H9 (cell line): ENCODE measurements around the gene TMPRSS9. TPM values are rescaled to one million over a fixed set of nuclear protein-coding genes. Genes with fewer than 3 reads are reported as not detected.

Experiments used
- DNase-seq: peaks from one replicate; pipeline ENCODE4 v3.0.0-alpha.2; 2017
- H2AFZ ChIP-seq: one replicate; pipeline ENCODE4 v1.6.1; 2013; ENCODE audit warnings: mild to moderate bottlenecking, low read length, control low read depth, moderate library complexity
- H2AK5ac ChIP-seq: 2 replicates; pipeline ENCODE4 v1.6.1; 2013; ENCODE audit warnings: low read length, control low read depth, mixed read lengths; ENCODE audit not compliant: insufficient read length
- H2BK120ac ChIP-seq: one replicate; pipeline ENCODE4 v1.6.1; 2013; ENCODE audit warnings: low read depth, mild to moderate bottlenecking, low read length, control low read depth, inconsistent platforms; ENCODE audit not compliant: poor library complexity, severe bottlenecking
- H2BK12ac ChIP-seq: 2 replicates; pipeline ENCODE4 v1.6.1; 2013; ENCODE audit warnings: low read length, control low read depth, mixed read lengths, low read depth; ENCODE audit not compliant: insufficient read length
- H2BK15ac ChIP-seq: 2 replicates; pipeline ENCODE4 v1.6.1; 2013; ENCODE audit warnings: low read depth, low read length, control low read depth
- H2BK20ac ChIP-seq: one replicate; pipeline ENCODE4 v1.6.1; 2013; ENCODE audit warnings: low read depth, mild to moderate bottlenecking, low read length, control low read depth, inconsistent platforms; ENCODE audit not compliant: poor library complexity, severe bottlenecking
- H2BK5ac ChIP-seq: 2 replicates; pipeline ENCODE4 v1.6.1; 2013; ENCODE audit warnings: low read length, control low read depth, mixed read lengths; ENCODE audit not compliant: insufficient read length
- H3K14ac ChIP-seq: 2 replicates; pipeline ENCODE4 v1.6.1; 2013; ENCODE audit warnings: low read length, control low read depth; ENCODE audit not compliant: insufficient read depth
- H3K18ac ChIP-seq: 2 replicates; pipeline ENCODE4 v1.6.1; 2013; ENCODE audit warnings: low read depth, mild to moderate bottlenecking, mixed read lengths, low read length, control low read depth; ENCODE audit not compliant: insufficient read length
- H3K23ac ChIP-seq: 2 replicates; pipeline ENCODE4 v1.6.1; 2013; ENCODE audit warnings: low read length, control low read depth, mixed read lengths, low read depth; ENCODE audit not compliant: insufficient read length
- H3K23me2 ChIP-seq: 2 replicates; pipeline ENCODE4 v1.6.1; 2013; ENCODE audit warnings: low read depth, mild to moderate bottlenecking, mixed read lengths, low read length, control low read depth; ENCODE audit not compliant: insufficient read length, poor library complexity, severe bottlenecking
- H3K27ac ChIP-seq: 2 replicates; pipeline ENCODE4 v1.5.1; 2013; ENCODE audit warnings: low read length, control low read depth, mixed read lengths, low read depth; ENCODE audit not compliant: insufficient read length
- H3K27me3 ChIP-seq: 2 replicates; pipeline ENCODE4 v1.6.1; 2013; ENCODE audit warnings: low read length, control low read depth, inconsistent platforms; ENCODE audit not compliant: insufficient read depth
- H3K4ac ChIP-seq: 2 replicates; pipeline ENCODE4 v1.6.1; 2013; ENCODE audit warnings: low read depth, mild to moderate bottlenecking, control low read depth, inconsistent platforms, low read length, moderate library complexity
- H3K4me1 ChIP-seq: 2 replicates; pipeline ENCODE4 v1.6.1; 2013; ENCODE audit warnings: low read length, control low read depth, inconsistent platforms; ENCODE audit not compliant: insufficient read depth
- H3K4me2 ChIP-seq: 2 replicates; pipeline ENCODE4 v1.6.1; 2013; ENCODE audit warnings: low read length, control low read depth, mixed read lengths; ENCODE audit not compliant: insufficient read length, insufficient read depth
- H3K56ac ChIP-seq: 2 replicates; pipeline ENCODE4 v1.6.1; 2013; ENCODE audit warnings: low read depth, mild to moderate bottlenecking, mixed read lengths, low read length, control low read depth; ENCODE audit not compliant: insufficient read length
- H3K79me1 ChIP-seq: 2 replicates; pipeline ENCODE4 v1.6.1; 2013; ENCODE audit warnings: low read depth, mild to moderate bottlenecking, moderate library complexity, low read length, control low read depth, inconsistent platforms; ENCODE audit not compliant: insufficient read depth, poor library complexity, severe bottlenecking
- H3K79me2 ChIP-seq: 2 replicates; pipeline ENCODE4 v1.6.1; 2013; ENCODE audit warnings: low read length, control low read depth, inconsistent platforms; ENCODE audit not compliant: insufficient read depth
- H3K9ac ChIP-seq: 2 replicates; pipeline ENCODE4 v1.6.1; 2013; ENCODE audit warnings: low read length, control low read depth, mixed read lengths; ENCODE audit not compliant: insufficient read length; ENCODE audit errors: extremely low read depth
- H3K9me3 ChIP-seq: one replicate; pipeline ENCODE4 v1.6.1; 2013; ENCODE audit warnings: low read depth, low read length, inconsistent platforms; ENCODE audit not compliant: control insufficient read depth
- H3T11ph ChIP-seq: one replicate; pipeline ENCODE4 v1.6.1; 2013; ENCODE audit warnings: mild to moderate bottlenecking, low read length, control low read depth, inconsistent platforms
- H4K20me1 ChIP-seq: one replicate; pipeline ENCODE4 v1.6.1; 2013; ENCODE audit not compliant: control insufficient read depth, insufficient read length, insufficient read depth
- H4K5ac ChIP-seq: 2 replicates; pipeline ENCODE4 v1.6.1; 2013; ENCODE audit warnings: low read depth, mild to moderate bottlenecking, mixed read lengths, low read length, control low read depth; ENCODE audit not compliant: insufficient read length
- H4K8ac ChIP-seq: replicated peaks from 2 replicates; pipeline ENCODE4 v1.6.1; 2013; ENCODE audit warnings: low read length, control low read depth, mixed read lengths, low read depth; ENCODE audit not compliant: insufficient read length
- H4K91ac ChIP-seq: 2 replicates; pipeline ENCODE4 v1.6.1; 2013; ENCODE audit warnings: low read depth, mild to moderate bottlenecking, moderate library complexity, mixed read lengths, low read length, control low read depth; ENCODE audit not compliant: insufficient read length
- H3K27ac Mint-ChIP-seq, 3 experiments: 2 replicates in 2 of 3; 3 replicates in 1 of 3; pipeline ENCODE4 v1.8.0; 2020 to 2021; ENCODE audit warnings: mixed read lengths in 3 of 3, mild to moderate bottlenecking in 1 of 3, moderate library complexity in 1 of 3
- H3K27me3 Mint-ChIP-seq: 2 replicates; pipeline ENCODE4 v1.8.0; 2021; ENCODE audit warnings: low read depth, mild to moderate bottlenecking, moderate library complexity, mixed read lengths
- H3K36me3 Mint-ChIP-seq, 3 experiments: 2 replicates in 2 of 3; 3 replicates in 1 of 3; pipeline ENCODE4 v1.8.0; 2020 to 2021; ENCODE audit warnings: low read depth in 3 of 3, mixed read lengths in 3 of 3; ENCODE audit not compliant: insufficient read depth in 1 of 3
- H3K4me1 Mint-ChIP-seq, 2 experiments: 2 replicates each; pipeline ENCODE4 v1.8.0; 2020; ENCODE audit warnings: mixed read lengths in 2 of 2
- H3K4me3 Mint-ChIP-seq, 2 experiments: 2 replicates in 1 of 2; 3 replicates in 1 of 2; pipeline ENCODE4 v1.8.0; 2020 to 2021; ENCODE audit warnings: mild to moderate bottlenecking in 2 of 2, mixed read lengths in 2 of 2, moderate library complexity in 1 of 2
- H3K9me3 Mint-ChIP-seq, 2 experiments: 2 replicates in 1 of 2; 3 replicates in 1 of 2; pipeline ENCODE4 v1.8.0; 2020; ENCODE audit warnings: mild to moderate bottlenecking in 2 of 2, mixed read lengths in 2 of 2, moderate library complexity in 1 of 2
- WGBS: extraction: QIAGEN DNeasy Blood & Tissue Kit; methylation state at CpG from one replicate; pipeline ENCODE4 v1.1.7; 2013; ENCODE audit warnings: missing lambda C conversion rate, low lambda C conversion rate, mixed read lengths; ENCODE audit not compliant: insufficient read length; ENCODE audit errors: extremely low coverage; 5-methylcytosine and 5-hydroxymethylcytosine counted together
- total RNA-seq: library from RNA; stranded (reverse); gene quantifications from 2 replicates; pipeline ENCODE4 v1.2.1, GENCODE V29; 2021
- TF ChIP-seq, protein P1 (sequence below): fragments of 200-600 bp; sonication (generic); conservative IDR thresholded peaks from 3 replicates; pipeline ENCODE4 v1.8.0; 2021; ENCODE audit warnings: antibody characterized with exemption, mild to moderate bottlenecking

The TMPRSS9 gene
- total RNA-seq, 1 experiment from 2014 or later = 0.24 TPM

DNA sequence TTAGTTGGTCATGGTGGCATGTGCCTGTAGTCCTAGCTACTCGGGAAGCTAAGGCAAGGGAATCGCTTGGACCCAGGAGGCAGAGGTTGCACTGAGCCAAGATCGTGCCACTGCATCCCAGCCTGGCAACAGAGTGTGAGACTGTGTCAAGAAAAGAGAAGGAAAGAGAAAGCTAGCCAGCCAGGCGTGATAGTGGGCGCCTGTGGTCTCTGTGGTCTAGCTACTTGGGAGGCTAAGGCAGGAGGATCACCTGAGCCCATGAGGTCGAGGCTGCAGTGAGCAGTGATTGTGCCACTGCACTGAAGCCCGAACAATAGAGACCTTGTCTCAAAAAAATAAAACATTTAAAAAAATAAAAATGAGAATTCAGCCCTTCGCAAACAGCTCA lies 34.0 kb downstream of the TMPRSS9 start:
- H2BK5ac ChIP-seq = no peak overlapping the region
- H3K9ac ChIP-seq = no peak overlapping the region
- H3T11ph ChIP-seq = no peak overlapping the region
- H3K23me2 ChIP-seq = peaks cover 2% of the 10 kb centered on the region
- Mint-ChIP-seq H3K4me1 (no peaks in the 10 kb centered on the region), H3K9me3 (no peaks in the 10 kb centered on the region), H3K27me3 (peaks cover 22% of the 10 kb centered on the region), H3K4me3 (no peak overlapping the region), H3K36me3 (no peaks in the 10 kb centered on the region), H3K27ac (no peak overlapping the region)
- no peak overlapping the region for H2BK120ac ChIP-seq
- no peak overlapping the region for H2AFZ ChIP-seq
- no peak overlapping the region for H3K27ac ChIP-seq
- H4K5ac ChIP-seq = no peak overlapping the region
- H4K20me1 ChIP-seq = no peaks in the 10 kb centered on the region
- H3K56ac ChIP-seq = no peak overlapping the region
- no CpG with 5 or more reads among the region's 8 CpGs for WGBS
- H2BK12ac ChIP-seq = no peak overlapping the region
- no peak overlapping the region for H2BK15ac ChIP-seq
- H3K27me3 ChIP-seq = no peaks in the 10 kb centered on the region; the same call in 1 of the 2 replicates
- no peak overlapping the region for H2BK20ac ChIP-seq
- H4K91ac ChIP-seq = no peak overlapping the region
- no peak for DNase-seq
- no peaks in the 10 kb centered on the region; the same call in 1 of the 2 replicates for H3K4me1 ChIP-seq
- H3K79me1 ChIP-seq = no peaks in the 10 kb centered on the region
- no peak overlapping the region for H3K14ac ChIP-seq
- TF ChIP-seq, protein P1, sequence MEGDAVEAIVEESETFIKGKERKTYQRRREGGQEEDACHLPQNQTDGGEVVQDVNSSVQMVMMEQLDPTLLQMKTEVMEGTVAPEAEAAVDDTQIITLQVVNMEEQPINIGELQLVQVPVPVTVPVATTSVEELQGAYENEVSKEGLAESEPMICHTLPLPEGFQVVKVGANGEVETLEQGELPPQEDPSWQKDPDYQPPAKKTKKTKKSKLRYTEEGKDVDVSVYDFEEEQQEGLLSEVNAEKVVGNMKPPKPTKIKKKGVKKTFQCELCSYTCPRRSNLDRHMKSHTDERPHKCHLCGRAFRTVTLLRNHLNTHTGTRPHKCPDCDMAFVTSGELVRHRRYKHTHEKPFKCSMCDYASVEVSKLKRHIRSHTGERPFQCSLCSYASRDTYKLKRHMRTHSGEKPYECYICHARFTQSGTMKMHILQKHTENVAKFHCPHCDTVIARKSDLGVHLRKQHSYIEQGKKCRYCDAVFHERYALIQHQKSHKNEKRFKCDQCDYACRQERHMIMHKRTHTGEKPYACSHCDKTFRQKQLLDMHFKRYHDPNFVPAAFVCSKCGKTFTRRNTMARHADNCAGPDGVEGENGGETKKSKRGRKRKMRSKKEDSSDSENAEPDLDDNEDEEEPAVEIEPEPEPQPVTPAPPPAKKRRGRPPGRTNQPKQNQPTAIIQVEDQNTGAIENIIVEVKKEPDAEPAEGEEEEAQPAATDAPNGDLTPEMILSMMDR = no peak
- H3K79me2 ChIP-seq = no peaks in the 10 kb centered on the region
- no peak overlapping the region for H4K8ac ChIP-seq
- no peaks in the 10 kb centered on the region for H3K9me3 ChIP-seq
- H3K4me2 ChIP-seq = no peak overlapping the region
- no peak overlapping the region for H3K23ac ChIP-seq
- H2AK5ac ChIP-seq = no peak overlapping the region
- no peak overlapping the region for H3K4ac ChIP-seq
- no peak overlapping the region for H3K18ac ChIP-seq
